ENCODE results near the gene TAF4.

GRCh38 chr20:62065674-62066338 is at the start of gene TAF4:
- no peak for TF ChIP-seq YY1 (IDR thresholded peaks at IDR 0.05; ENCODE audit: insufficient read depth, insufficient read length)
- no peak for TF ChIP-seq ZNF274 (IDR thresholded peaks at IDR 0.05; ENCODE audit: low read depth, low read length)

All from NT2/D1 (cell line).